ENCODE data around the gene TIGD2.

TIGD2 gene

DNA sequence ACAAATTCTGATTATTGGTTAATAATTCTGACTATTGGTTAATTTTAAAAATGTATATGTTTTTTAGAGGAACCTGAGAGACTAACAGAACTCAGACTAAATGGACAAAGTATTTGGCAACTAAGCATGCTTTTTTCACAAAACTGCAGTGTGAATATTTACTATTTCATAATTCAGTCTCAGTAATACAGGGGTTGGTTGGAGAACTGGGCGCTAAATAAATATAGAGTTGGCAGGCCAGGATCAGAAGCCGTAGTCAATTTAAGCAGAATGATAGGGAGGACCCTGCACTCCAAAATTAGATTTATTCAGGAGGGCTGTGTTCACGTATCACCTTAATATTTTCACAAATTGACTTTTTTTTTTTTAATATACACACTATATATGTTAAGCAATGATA, 5.8 kb downstream of the TIGD2 start:
- TF ChIP-seq, protein P1, sequence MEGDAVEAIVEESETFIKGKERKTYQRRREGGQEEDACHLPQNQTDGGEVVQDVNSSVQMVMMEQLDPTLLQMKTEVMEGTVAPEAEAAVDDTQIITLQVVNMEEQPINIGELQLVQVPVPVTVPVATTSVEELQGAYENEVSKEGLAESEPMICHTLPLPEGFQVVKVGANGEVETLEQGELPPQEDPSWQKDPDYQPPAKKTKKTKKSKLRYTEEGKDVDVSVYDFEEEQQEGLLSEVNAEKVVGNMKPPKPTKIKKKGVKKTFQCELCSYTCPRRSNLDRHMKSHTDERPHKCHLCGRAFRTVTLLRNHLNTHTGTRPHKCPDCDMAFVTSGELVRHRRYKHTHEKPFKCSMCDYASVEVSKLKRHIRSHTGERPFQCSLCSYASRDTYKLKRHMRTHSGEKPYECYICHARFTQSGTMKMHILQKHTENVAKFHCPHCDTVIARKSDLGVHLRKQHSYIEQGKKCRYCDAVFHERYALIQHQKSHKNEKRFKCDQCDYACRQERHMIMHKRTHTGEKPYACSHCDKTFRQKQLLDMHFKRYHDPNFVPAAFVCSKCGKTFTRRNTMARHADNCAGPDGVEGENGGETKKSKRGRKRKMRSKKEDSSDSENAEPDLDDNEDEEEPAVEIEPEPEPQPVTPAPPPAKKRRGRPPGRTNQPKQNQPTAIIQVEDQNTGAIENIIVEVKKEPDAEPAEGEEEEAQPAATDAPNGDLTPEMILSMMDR (IDR thresholded peaks at IDR 0.05; ENCODE audit: borderline replicate concordance, insufficient read depth, low read depth, low read length), result no peak
- no peak overlapping the region for H3K4me3 ChIP-seq (ENCODE audit: low read depth, low read length)

DNA sequence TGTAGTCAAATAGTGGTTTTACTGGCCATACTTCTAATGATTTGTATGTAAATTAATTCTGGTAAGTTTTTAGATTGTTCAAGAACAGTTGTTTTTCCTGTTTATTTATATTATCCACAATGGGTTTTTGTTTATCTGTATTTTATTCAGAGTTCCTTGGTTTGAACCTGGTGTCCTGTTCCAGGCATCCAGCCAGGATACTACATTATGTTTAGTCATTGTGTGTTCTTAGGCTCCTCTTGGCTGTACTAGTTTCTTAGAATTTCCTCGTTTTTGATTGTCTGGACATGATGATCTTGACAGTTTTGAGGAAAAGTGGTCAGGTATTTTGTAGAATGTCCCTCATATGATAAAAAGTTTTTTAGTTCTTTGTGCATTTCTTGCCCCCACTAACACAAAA, 7.8 kb downstream of the TIGD2 start:
- TF ChIP-seq, protein P1 (IDR thresholded peaks at IDR 0.05; ENCODE audit: borderline replicate concordance, insufficient read depth, low read depth, low read length), result no peak

GRCh38 chr4:89119836-89120235, 8.5 kb downstream of the TIGD2 start:
- TF ChIP-seq, protein P1 (IDR thresholded peaks at IDR 0.05; ENCODE audit: borderline replicate concordance, insufficient read depth, low read depth, low read length), result no peak

More for the DNA sequence above, 7.8 kb downstream of the TIGD2 start:
- no peak overlapping the region for H3K4me3 ChIP-seq (ENCODE audit: low read depth, low read length)

DNA sequence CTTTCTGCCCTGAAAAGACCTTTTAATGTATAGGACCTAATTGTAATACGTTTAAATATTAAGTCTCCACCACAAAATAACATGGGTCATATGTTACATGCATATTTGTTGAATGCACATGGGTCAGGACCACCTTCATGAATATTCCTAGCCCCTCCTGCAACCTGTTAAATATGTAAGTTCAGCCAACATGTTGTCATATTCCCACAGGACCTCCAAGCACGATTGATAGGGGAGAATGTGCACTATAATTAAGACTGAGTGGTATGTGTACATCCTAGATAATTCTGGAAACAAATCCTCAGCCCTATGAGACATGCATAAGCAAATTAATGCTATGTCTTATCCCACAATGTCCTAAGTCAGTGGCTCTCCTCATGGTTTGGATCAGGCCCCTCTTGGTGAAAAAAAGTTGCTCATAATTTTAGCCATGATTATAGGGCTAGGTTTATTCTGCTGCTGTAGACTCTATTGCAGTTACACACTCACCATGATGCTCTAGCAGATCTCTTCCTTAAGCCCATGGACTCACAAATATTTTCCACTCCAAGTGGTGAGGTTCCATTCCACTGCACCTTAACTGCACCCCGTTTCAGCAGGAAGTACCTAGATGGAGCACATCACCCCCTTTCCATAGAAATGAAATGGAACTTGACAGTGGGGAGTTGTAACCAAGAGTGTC, 10.2 kb downstream of the TIGD2 start:
- TF ChIP-seq, protein P1 (IDR thresholded peaks at IDR 0.05; ENCODE audit: borderline replicate concordance, insufficient read depth, low read depth, low read length), result no peak
- H3K4me3 ChIP-seq (ENCODE audit: low read depth, low read length), result no peak overlapping the region

More at GRCh38 chr4:89119836-89120235, 8.5 kb downstream of the TIGD2 start:
- no peak overlapping the region for H3K4me3 ChIP-seq (ENCODE audit: low read depth, low read length)

- H3K4me3 ChIP-seq (ENCODE audit: low read depth, low read length), result no peak overlapping the region
- TF ChIP-seq, protein P1 (IDR thresholded peaks at IDR 0.05; ENCODE audit: borderline replicate concordance, insufficient read depth, low read depth, low read length), result no peak
These were observed 12.1 kb downstream of the TIGD2 start for GRCh38 chr4:89123451-89123851.

DNA sequence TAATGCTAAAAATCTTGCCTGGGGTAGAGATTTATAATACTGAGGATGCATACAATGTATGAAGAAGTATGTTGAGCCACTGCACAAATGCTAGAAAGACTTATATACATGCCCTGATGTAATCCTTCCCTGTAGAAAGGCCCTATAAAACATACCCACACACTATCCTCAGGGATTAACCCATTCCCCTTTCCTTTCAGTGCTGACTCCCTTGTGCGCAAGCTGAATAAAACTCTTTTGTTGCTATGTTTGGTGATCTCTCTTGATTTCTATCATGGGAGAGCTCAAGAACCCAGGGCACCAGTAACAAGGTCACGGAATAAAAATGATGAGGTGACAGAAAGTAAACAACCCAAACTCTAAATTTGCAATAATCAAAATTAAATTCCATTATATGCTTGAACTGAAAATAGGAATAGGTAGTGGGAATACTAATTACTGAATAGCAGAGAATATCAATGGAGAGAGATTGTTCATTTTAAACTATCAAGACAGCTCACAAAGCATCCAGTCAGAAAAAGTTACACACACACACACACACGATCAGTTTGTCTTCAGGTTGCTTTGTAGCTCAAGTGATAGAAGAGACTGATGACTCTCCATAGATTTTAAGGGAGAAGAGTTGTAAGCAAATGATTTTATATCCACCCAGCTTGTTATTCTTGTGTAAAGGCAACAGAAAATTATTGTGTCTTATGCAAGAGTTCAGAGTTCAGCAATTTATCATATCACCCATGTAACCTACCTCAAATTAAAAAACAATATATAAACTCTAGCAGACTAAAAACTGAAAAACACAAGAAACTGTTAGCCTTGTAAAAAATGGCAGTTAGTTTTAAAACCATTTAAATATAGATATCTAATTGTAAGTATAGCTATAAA, 14.8 kb downstream of the TIGD2 start:
- H3K4me3 ChIP-seq (ENCODE audit: low read depth, low read length), result no peak overlapping the region
- TF ChIP-seq, protein P1 (IDR thresholded peaks at IDR 0.05; ENCODE audit: borderline replicate concordance, insufficient read depth, low read depth, low read length), result no peak

All from GM12875 (cell line).